PC-3 (cell line): ENCODE results near the gene HARBI1.

Experiments
- EZH2 ChIP-seq: fragments of 300-600 bp; sonication (generic); IDR thresholded peaks from one replicate; pipeline ENCODE4 v1.6.1; 2017; ENCODE audit warnings: antibody characterized with exemption, mild to moderate bottlenecking, low read length; ENCODE audit not compliant: unreplicated experiment
- EZH2phosphoT487 ChIP-seq: fragments of 300-600 bp; sonication (generic); IDR thresholded peaks from 2 replicates; pipeline ENCODE4 v1.6.1; 2018; ENCODE audit warnings: mild to moderate bottlenecking, antibody characterized with exemption, low read length, borderline replicate concordance
- TF ChIP-seq, protein P1 (sequence below): fragments of 300-600 bp; sonication (generic); conservative IDR thresholded peaks from 2 replicates; pipeline ENCODE4 v1.5.1; 2017; ENCODE audit warnings: antibody characterized with exemption, low read depth, mild to moderate bottlenecking, low read length

DNA sequence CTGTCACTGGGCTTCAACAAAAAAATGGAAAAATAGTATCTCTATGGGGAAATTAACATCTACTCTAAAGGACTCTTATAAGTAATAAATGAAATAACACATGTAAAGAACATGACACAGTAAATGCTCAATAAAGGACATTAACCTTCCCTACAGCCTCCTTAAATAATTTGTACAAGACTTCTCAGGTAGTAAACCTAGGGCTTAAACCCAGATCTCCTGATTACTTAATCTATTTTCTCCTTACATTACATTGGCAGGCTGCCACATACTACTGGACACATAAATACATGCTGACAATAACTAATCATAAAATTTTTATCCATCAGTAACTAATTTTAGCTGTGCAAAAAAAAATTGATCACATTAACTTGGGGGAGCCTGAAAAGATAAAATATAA lies 28.1 kb downstream of the HARBI1 start:
- TF ChIP-seq, protein P1, sequence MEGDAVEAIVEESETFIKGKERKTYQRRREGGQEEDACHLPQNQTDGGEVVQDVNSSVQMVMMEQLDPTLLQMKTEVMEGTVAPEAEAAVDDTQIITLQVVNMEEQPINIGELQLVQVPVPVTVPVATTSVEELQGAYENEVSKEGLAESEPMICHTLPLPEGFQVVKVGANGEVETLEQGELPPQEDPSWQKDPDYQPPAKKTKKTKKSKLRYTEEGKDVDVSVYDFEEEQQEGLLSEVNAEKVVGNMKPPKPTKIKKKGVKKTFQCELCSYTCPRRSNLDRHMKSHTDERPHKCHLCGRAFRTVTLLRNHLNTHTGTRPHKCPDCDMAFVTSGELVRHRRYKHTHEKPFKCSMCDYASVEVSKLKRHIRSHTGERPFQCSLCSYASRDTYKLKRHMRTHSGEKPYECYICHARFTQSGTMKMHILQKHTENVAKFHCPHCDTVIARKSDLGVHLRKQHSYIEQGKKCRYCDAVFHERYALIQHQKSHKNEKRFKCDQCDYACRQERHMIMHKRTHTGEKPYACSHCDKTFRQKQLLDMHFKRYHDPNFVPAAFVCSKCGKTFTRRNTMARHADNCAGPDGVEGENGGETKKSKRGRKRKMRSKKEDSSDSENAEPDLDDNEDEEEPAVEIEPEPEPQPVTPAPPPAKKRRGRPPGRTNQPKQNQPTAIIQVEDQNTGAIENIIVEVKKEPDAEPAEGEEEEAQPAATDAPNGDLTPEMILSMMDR, result no peak
- TF ChIP-seq EZH2 (no peak), EZH2phosphoT487 (no peak)
